ENCODE results near the gene EGFR. TPM values are rescaled to one million over a fixed set of nuclear protein-coding genes. Genes with fewer than 3 reads are reported as not detected.

EGFR gene
- total RNA-seq, 1 experiment from 2014 or later = not detected

DNA sequence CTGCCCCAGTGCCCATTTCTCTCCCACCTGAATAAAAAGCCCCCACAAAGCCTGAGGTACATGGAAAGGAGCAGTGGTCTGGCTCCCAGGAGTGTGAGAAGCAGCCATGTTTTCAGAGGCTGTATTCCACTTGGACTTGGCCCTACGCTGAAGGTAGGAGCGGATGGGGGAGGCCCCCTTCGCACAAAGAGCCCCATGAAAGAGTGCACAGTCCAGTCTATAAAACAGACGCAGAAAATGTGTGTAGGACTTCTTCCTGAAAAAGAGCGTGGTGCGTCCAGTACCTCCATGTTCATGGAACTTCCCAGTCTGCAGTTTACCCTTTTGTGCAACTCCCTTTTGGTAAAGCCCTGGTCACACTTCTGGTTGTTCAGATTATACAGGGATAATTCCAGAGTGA, 69.3 kb downstream of the EGFR start:
- DNase-seq = no peak
- peaks cover 61% of the 10 kb centered on the region for H3K4me1 ChIP-seq (ENCODE audit: low read length)
- no peaks in the 10 kb centered on the region for H3K79me2 ChIP-seq (ENCODE audit: low read length)
- H3K27me3 ChIP-seq (ENCODE audit: low read length) = no peaks in the 10 kb centered on the region
- H3K36me3 ChIP-seq (ENCODE audit: insufficient read depth, low read length) = no peaks in the 10 kb centered on the region
- peak overlapping the region; percentile 96 for H3K27ac ChIP-seq (ENCODE audit: low read length)
- no peak overlapping the region for H2AFZ ChIP-seq (ENCODE audit: low read length)
- no peaks in the 10 kb centered on the region for H3K9me2 ChIP-seq (replicated peaks; ENCODE audit: insufficient read depth, low read length)
- peak overlapping the region; percentile 79 for H3K4me2 ChIP-seq (ENCODE audit: low read depth, low read length, poor library complexity, severe bottlenecking)
- H3K9me3 ChIP-seq (ENCODE audit: low read length) = no peaks in the 10 kb centered on the region
- H4K20me1 ChIP-seq (ENCODE audit: insufficient read depth, low read depth, low read length) = no peaks in the 10 kb centered on the region
- H3K9ac ChIP-seq (ENCODE audit: low read length) = peak overlapping the region; percentile 63; the same call in 1 of the 2 replicates
- H3K4me3 ChIP-seq (ENCODE audit: low read length) = no peak overlapping the region

DNA sequence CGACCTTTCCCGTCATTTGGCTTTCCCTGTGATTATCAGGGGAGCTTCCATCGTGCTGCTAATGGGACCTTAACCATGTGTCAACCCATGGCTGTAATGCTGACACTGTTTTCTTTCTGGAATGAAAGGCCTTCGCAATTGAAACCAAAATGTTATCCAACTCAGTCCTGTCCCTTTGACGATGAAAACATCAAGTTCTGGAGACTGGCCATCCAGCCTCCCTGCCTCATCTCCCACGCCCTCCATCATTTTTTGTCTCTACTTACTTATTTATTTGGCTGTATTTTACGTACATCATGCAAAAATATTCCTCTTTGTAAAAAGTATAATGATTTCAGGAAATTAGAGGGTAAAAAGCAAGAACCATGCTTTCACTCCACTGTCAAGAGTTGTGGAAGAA, 69.8 kb downstream of the EGFR start:
- Histone ChIP-seq H3K9me3 (ENCODE audit: low read length) (no peaks in the 10 kb centered on the region), H3K4me1 (ENCODE audit: low read length) (peaks cover 63% of the 10 kb centered on the region), H3K36me3 (ENCODE audit: insufficient read depth, low read length) (no peaks in the 10 kb centered on the region), H3K4me3 (ENCODE audit: low read length) (no peak overlapping the region), H3K79me2 (ENCODE audit: low read length) (no peaks in the 10 kb centered on the region), H3K9me2 (replicated peaks; ENCODE audit: insufficient read depth, low read length) (no peaks in the 10 kb centered on the region), H3K4me2 (ENCODE audit: low read depth, low read length, poor library complexity, severe bottlenecking) (no peak overlapping the region), H3K27me3 (ENCODE audit: low read length) (no peaks in the 10 kb centered on the region), H3K9ac (ENCODE audit: low read length) (no peak overlapping the region), H4K20me1 (ENCODE audit: insufficient read depth, low read depth, low read length) (no peaks in the 10 kb centered on the region), H2AFZ (ENCODE audit: low read length) (no peak overlapping the region), H3K27ac (ENCODE audit: low read length) (no peak overlapping the region)
- DNase-seq = no peak

DNA sequence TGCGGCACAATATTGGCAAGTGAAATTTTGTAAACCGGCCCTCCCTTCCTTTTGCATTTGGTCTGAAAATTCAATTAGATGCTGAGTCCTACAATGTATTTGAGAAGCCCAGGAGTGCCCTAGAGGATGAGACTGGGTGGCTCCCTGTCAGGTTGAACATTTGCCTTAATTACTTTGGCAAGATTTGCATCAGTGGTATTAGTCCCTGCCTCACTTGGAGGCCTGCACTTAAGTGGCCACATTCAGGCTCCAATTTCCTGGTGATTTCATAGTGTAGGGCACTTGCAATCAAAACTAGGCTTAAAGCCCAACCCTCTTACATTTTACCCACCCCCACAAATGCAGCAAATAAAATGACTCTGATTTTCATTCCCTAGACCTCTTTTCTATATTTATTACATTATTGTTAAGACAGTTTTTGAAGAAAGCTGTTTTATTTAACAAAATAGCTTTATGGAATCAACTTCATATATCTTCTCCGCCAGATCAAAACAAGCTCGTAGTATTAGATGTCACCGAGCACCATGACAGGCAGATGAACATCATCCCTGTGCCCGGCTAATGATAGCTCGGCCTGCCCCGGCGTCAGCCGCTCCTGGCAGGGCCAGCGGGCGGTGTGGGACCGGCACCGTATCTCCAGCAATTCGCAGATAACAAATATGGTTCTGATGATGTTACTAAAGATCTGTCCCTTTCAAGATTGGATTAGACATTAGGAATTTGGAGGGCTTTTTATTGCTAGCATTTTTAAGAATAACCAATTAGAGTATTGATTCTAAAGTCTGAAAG, 73.6 kb downstream of the EGFR start:
- H3K79me2 ChIP-seq (ENCODE audit: low read length) = no peaks in the 10 kb centered on the region

GRCh38 chr7:55092975-55093373, 74.2 kb downstream of the EGFR start:
- Histone ChIP-seq H3K27ac (ENCODE audit: low read length) (no peak overlapping the region), H3K4me1 (ENCODE audit: low read length) (peaks cover 50% of the 10 kb centered on the region), H3K36me3 (ENCODE audit: insufficient read depth, low read length) (no peaks in the 10 kb centered on the region), H3K9ac (ENCODE audit: low read length) (no peak overlapping the region), H3K27me3 (ENCODE audit: low read length) (no peaks in the 10 kb centered on the region), H3K79me2 (ENCODE audit: low read length) (no peaks in the 10 kb centered on the region), H2AFZ (ENCODE audit: low read length) (no peak overlapping the region), H3K9me3 (ENCODE audit: low read length) (no peaks in the 10 kb centered on the region), H4K20me1 (ENCODE audit: insufficient read depth, low read depth, low read length) (no peaks in the 10 kb centered on the region), H3K9me2 (replicated peaks; ENCODE audit: insufficient read depth, low read length) (no peaks in the 10 kb centered on the region), H3K4me2 (ENCODE audit: low read depth, low read length, poor library complexity, severe bottlenecking) (no peak overlapping the region), H3K4me3 (ENCODE audit: low read length) (no peak overlapping the region)
- no peak for DNase-seq

More for the DNA sequence above, 73.6 kb downstream of the EGFR start:
- H4K20me1 ChIP-seq (ENCODE audit: insufficient read depth, low read depth, low read length) = no peaks in the 10 kb centered on the region
- H3K4me2 ChIP-seq (ENCODE audit: low read depth, low read length, poor library complexity, severe bottlenecking) = peak overlapping the region; percentile 62
- H2AFZ ChIP-seq (ENCODE audit: low read length) = no peak overlapping the region
- H3K4me1 ChIP-seq (ENCODE audit: low read length) = peaks cover 56% of the 10 kb centered on the region
- H3K4me3 ChIP-seq (ENCODE audit: low read length) = peak overlapping the region; percentile 19; the same call in 1 of the 2 replicates
- 0 out of 2 replicates have a peak overlapping the region, but pooled peaks have one; percentile 5 for H3K9ac ChIP-seq (ENCODE audit: low read length)
- DNase-seq = peak; percentile 56
- H3K27me3 ChIP-seq (ENCODE audit: low read length) = no peaks in the 10 kb centered on the region
- H3K27ac ChIP-seq (ENCODE audit: low read length) = peak overlapping the region; percentile 31; the same call in 1 of the 2 replicates
- H3K9me2 ChIP-seq (replicated peaks; ENCODE audit: insufficient read depth, low read length) = no peaks in the 10 kb centered on the region
- H3K9me3 ChIP-seq (ENCODE audit: low read length) = no peaks in the 10 kb centered on the region
- H3K36me3 ChIP-seq (ENCODE audit: insufficient read depth, low read length) = no peaks in the 10 kb centered on the region

DNA sequence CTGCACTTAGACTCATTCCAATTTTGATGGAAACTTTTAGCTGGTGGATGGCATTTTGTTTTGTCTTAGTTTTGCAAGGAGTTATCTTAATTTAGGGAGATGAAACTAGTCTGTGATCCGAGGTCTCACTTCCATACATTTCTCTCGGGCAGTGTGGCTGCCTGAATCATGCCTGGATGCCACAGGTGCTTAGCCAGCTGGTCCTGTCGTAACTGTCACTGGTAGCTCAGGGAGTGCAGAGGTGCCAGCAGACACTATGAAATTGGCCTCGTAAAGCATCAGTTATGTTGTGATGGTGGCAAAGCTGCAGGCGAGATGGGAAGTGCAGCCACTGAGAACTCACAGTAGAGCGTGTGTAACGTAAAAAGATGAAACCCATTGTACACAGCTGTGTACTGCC, 74.9 kb downstream of the EGFR start:
- Histone ChIP-seq H3K4me1 (ENCODE audit: low read length) (peaks cover 46% of the 10 kb centered on the region), H3K9me2 (replicated peaks; ENCODE audit: insufficient read depth, low read length) (no peaks in the 10 kb centered on the region), H2AFZ (ENCODE audit: low read length) (no peak overlapping the region), H3K9ac (ENCODE audit: low read length) (no peak overlapping the region), H3K27me3 (ENCODE audit: low read length) (no peaks in the 10 kb centered on the region), H3K79me2 (ENCODE audit: low read length) (no peaks in the 10 kb centered on the region), H4K20me1 (ENCODE audit: insufficient read depth, low read depth, low read length) (no peaks in the 10 kb centered on the region), H3K36me3 (ENCODE audit: insufficient read depth, low read length) (no peaks in the 10 kb centered on the region), H3K4me2 (ENCODE audit: low read depth, low read length, poor library complexity, severe bottlenecking) (no peak overlapping the region), H3K9me3 (ENCODE audit: low read length) (no peaks in the 10 kb centered on the region), H3K27ac (ENCODE audit: low read length) (no peak overlapping the region), H3K4me3 (ENCODE audit: low read length) (no peak overlapping the region)
- DNase-seq = no peak

- no peaks in the 10 kb centered on the region for H3K27me3 ChIP-seq (ENCODE audit: low read length)
- H3K9ac ChIP-seq (ENCODE audit: low read length) = no peak overlapping the region
- H3K9me3 ChIP-seq (ENCODE audit: low read length) = no peaks in the 10 kb centered on the region
- H3K4me3 ChIP-seq (ENCODE audit: low read length) = no peak overlapping the region
- no peak overlapping the region for H2AFZ ChIP-seq (ENCODE audit: low read length)
- H4K20me1 ChIP-seq (ENCODE audit: insufficient read depth, low read depth, low read length) = no peaks in the 10 kb centered on the region
- H3K9me2 ChIP-seq (replicated peaks; ENCODE audit: insufficient read depth, low read length) = no peaks in the 10 kb centered on the region
- no peaks in the 10 kb centered on the region for H3K79me2 ChIP-seq (ENCODE audit: low read length)
- H3K27ac ChIP-seq (ENCODE audit: low read length) = no peak overlapping the region
- H3K4me1 ChIP-seq (ENCODE audit: low read length) = peaks cover 46% of the 10 kb centered on the region
- no peak overlapping the region for H3K4me2 ChIP-seq (ENCODE audit: low read depth, low read length, poor library complexity, severe bottlenecking)
- H3K36me3 ChIP-seq (ENCODE audit: insufficient read depth, low read length) = no peaks in the 10 kb centered on the region
- no peak for DNase-seq
Measured at GRCh38 chr7:55094092-55094690, 75.4 kb downstream of the EGFR start.

GRCh38 chr7:55095672-55096071, 76.9 kb downstream of the EGFR start:
- no peak overlapping the region for H3K27ac ChIP-seq (ENCODE audit: low read length)
- no peaks in the 10 kb centered on the region for H3K27me3 ChIP-seq (ENCODE audit: low read length)
- no peak overlapping the region for H3K9ac ChIP-seq (ENCODE audit: low read length)
- H3K9me2 ChIP-seq (replicated peaks; ENCODE audit: insufficient read depth, low read length) = no peaks in the 10 kb centered on the region
- no peak overlapping the region for H3K4me3 ChIP-seq (ENCODE audit: low read length)
- H3K36me3 ChIP-seq (ENCODE audit: insufficient read depth, low read length) = no peaks in the 10 kb centered on the region
- no peak for DNase-seq
- no peaks in the 10 kb centered on the region for H3K9me3 ChIP-seq (ENCODE audit: low read length)
- no peaks in the 10 kb centered on the region for H4K20me1 ChIP-seq (ENCODE audit: insufficient read depth, low read depth, low read length)
- H3K4me1 ChIP-seq (ENCODE audit: low read length) = peaks cover 46% of the 10 kb centered on the region
- H3K4me2 ChIP-seq (ENCODE audit: low read depth, low read length, poor library complexity, severe bottlenecking) = peak overlapping the region; percentile 18
- no peaks in the 10 kb centered on the region for H3K79me2 ChIP-seq (ENCODE audit: low read length)
- no peak overlapping the region for H2AFZ ChIP-seq (ENCODE audit: low read length)

GRCh38 chr7:55096323-55096722, 77.5 kb downstream of the EGFR start:
- no peaks in the 10 kb centered on the region for H3K9me2 ChIP-seq (replicated peaks; ENCODE audit: insufficient read depth, low read length)
- H3K9me3 ChIP-seq (ENCODE audit: low read length) = no peaks in the 10 kb centered on the region
- H3K4me1 ChIP-seq (ENCODE audit: low read length) = peaks cover 42% of the 10 kb centered on the region
- H3K27ac ChIP-seq (ENCODE audit: low read length) = no peak overlapping the region
- DNase-seq = no peak
- H3K36me3 ChIP-seq (ENCODE audit: insufficient read depth, low read length) = no peaks in the 10 kb centered on the region
- no peaks in the 10 kb centered on the region for H4K20me1 ChIP-seq (ENCODE audit: insufficient read depth, low read depth, low read length)
- no peaks in the 10 kb centered on the region for H3K79me2 ChIP-seq (ENCODE audit: low read length)
- no peak overlapping the region for H3K4me2 ChIP-seq (ENCODE audit: low read depth, low read length, poor library complexity, severe bottlenecking)
- no peaks in the 10 kb centered on the region for H3K27me3 ChIP-seq (ENCODE audit: low read length)
- no peak overlapping the region for H2AFZ ChIP-seq (ENCODE audit: low read length)
- H3K9ac ChIP-seq (ENCODE audit: low read length) = no peak overlapping the region
- H3K4me3 ChIP-seq (ENCODE audit: low read length) = no peak overlapping the region
